Measurements from ENCODE around the gene OR5M11. TPM values are rescaled to one million over a fixed set of nuclear protein-coding genes. Genes with fewer than 3 reads are reported as not detected.
"Not testable (repeated sequence)": the region's sequence is repeated elsewhere in the genome, so short reads cannot be mapped to it uniquely, and the experiment has no call there.

OR5M11 gene
- not detected for polyA plus RNA-seq (ENCODE audit: insufficient read length)

- no peak for DNase-seq (ENCODE audit: low read depth)
Observed at GRCh38 chr11:56543157-56543556, at the start of gene OR5M11. TSS of gene OR5M11 (minus strand) at chr11:56543257. CDS start at chr11:56543257, 0 bp downstream.

GRCh38 chr11:56592088-56592717, 49.1 kb upstream of the OR5M11 start:
- not testable (repeated sequence) for DNase-seq (ENCODE audit: low read depth)

GRCh38 chr11:56577621-56578020, 34.6 kb upstream of the OR5M11 start, which contains the start of gene OR5M10:
TSS of gene OR5M10 (minus strand) at chr11:56577721. CDS start at chr11:56577721, 0 bp downstream.
- no peak for DNase-seq (ENCODE audit: low read depth)

- DNase-seq (ENCODE audit: low read depth), result no peak
Observed at GRCh38 chr11:56558574-56558973, 15.5 kb upstream of the OR5M11 start.

- DNase-seq (ENCODE audit: low read depth), result not testable (repeated sequence)
Observed at GRCh38 chr11:56554691-56555090, 11.6 kb upstream of the OR5M11 start.

GRCh38 chr11:56545531-56545930, 2.5 kb upstream of the OR5M11 start:
- no peak for DNase-seq (ENCODE audit: low read depth)

GRCh38 chr11:56543739-56544138, 682 bp upstream of the OR5M11 start:
- no peak for DNase-seq (ENCODE audit: low read depth)

- DNase-seq (ENCODE audit: low read depth), result no peak
Observed at GRCh38 chr11:56533054-56533740, 9.9 kb downstream of the OR5M11 start.

GRCh38 chr11:56531856-56532255, 11.2 kb downstream of the OR5M11 start:
- DNase-seq (ENCODE audit: low read depth), result no peak

GRCh38 chr11:56522008-56522407, 21.0 kb downstream of the OR5M11 start:
- DNase-seq (ENCODE audit: low read depth), result no peak

GRCh38 chr11:56513280-56513679, 29.8 kb downstream of the OR5M11 start:
- no peak for DNase-seq (ENCODE audit: low read depth)

GRCh38 chr11:56509439-56509838, 33.6 kb downstream of the OR5M11 start:
- DNase-seq (ENCODE audit: low read depth), result no peak

- DNase-seq (ENCODE audit: low read depth), result no peak
Observed at GRCh38 chr11:56497010-56497409, 46.0 kb downstream of the OR5M11 start.

GRCh38 chr11:56495117-56495516, 47.9 kb downstream of the OR5M11 start:
- DNase-seq (ENCODE audit: low read depth), result no peak

Other genes with a start within 250 kb of the OR5M11 start
- gene OR8K3, start 228.1 kb downstream of the OR5M11 start, polyA plus RNA-seq (ENCODE audit: insufficient read length), result not detected
- not detected for gene OR8K1, start 197.2 kb downstream of the OR5M11 start, polyA plus RNA-seq (ENCODE audit: insufficient read length)
- not detected for gene OR8J1, start 189.0 kb downstream of the OR5M11 start, polyA plus RNA-seq (ENCODE audit: insufficient read length)
- not detected for gene OR8U1, start 167.6 kb downstream of the OR5M11 start, polyA plus RNA-seq (ENCODE audit: insufficient read length)
- gene OR5AL1, start 130.6 kb downstream of the OR5M11 start, polyA plus RNA-seq (ENCODE audit: insufficient read length), result not detected
- gene OR5M3, start 69.9 kb downstream of the OR5M11 start, polyA plus RNA-seq (ENCODE audit: insufficient read length), result not detected
- gene OR5M8, start 51.9 kb downstream of the OR5M11 start, polyA plus RNA-seq (ENCODE audit: insufficient read length), result not detected
- not detected for gene OR5M10, start 34.5 kb upstream of the OR5M11 start, polyA plus RNA-seq (ENCODE audit: insufficient read length)
- gene OR5M1, start 71.6 kb upstream of the OR5M11 start, polyA plus RNA-seq (ENCODE audit: insufficient read length), result not detected
- gene OR5AP2, start 99.2 kb upstream of the OR5M11 start, polyA plus RNA-seq (ENCODE audit: insufficient read length), result not detected
- not detected for gene OR5AR1, start 120.4 kb upstream of the OR5M11 start, polyA plus RNA-seq (ENCODE audit: insufficient read length)
- not detected for gene OR9G1, start 155.8 kb upstream of the OR5M11 start, polyA plus RNA-seq (ENCODE audit: insufficient read length)
- not detected for gene OR9G4, start 205.4 kb upstream of the OR5M11 start, polyA plus RNA-seq (ENCODE audit: insufficient read length)